Prostate gland (tissue), 2 donors: Measurements from ENCODE around the gene ST6GAL1.

Source experiments
- POLR2A ChIP-seq: fragments of 450-650 bp; IDR thresholded peaks from one replicate; pipeline ENCODE4 v1.6.1; 2016; ENCODE audit warnings: antibody characterized with exemption, mild to moderate bottlenecking
- POLR2AphosphoS5 ChIP-seq: sonication (generic); formaldehyde crosslinking; IDR thresholded peaks from one replicate; pipeline ENCODE4 v1.6.1; 2017; ENCODE audit warnings: antibody characterized with exemption
- TF ChIP-seq, protein P1 (sequence below), 4 experiments: fragments of 200-600 bp in 2 of 4; fragments of 450-650 bp in 2 of 4; sonication (generic) in 2 of 4; IDR thresholded peaks; 1 replicate in 3 of 4; 2 replicates in 1 of 4; pipeline ENCODE4 v1.5.1; 2016 to 2019; ENCODE audit warnings: antibody characterized with exemption in 4 of 4, mild to moderate bottlenecking in 2 of 4, moderate library complexity in 2 of 4

DNA sequence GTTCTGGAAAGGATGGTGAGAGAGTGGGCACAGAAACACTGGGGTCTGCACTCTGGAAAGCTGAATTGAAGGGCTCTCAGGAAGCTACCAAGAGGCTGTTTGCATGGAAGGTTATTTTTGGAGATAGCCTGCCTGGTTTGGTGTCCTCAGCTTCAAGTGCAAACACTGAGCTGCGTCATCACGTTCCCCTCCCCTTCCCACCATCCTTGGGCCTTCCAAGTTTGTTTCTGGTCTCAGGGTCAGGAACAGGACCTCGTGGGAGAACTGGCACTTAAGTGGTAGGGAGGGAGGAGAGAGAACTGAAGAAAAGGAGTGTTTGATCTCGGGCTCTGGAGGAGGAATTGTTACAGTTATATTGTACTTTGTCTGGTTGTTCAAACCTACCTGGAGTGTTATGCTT lies 10.6 kb downstream of the ST6GAL1 start:
- TF ChIP-seq, protein P1, sequence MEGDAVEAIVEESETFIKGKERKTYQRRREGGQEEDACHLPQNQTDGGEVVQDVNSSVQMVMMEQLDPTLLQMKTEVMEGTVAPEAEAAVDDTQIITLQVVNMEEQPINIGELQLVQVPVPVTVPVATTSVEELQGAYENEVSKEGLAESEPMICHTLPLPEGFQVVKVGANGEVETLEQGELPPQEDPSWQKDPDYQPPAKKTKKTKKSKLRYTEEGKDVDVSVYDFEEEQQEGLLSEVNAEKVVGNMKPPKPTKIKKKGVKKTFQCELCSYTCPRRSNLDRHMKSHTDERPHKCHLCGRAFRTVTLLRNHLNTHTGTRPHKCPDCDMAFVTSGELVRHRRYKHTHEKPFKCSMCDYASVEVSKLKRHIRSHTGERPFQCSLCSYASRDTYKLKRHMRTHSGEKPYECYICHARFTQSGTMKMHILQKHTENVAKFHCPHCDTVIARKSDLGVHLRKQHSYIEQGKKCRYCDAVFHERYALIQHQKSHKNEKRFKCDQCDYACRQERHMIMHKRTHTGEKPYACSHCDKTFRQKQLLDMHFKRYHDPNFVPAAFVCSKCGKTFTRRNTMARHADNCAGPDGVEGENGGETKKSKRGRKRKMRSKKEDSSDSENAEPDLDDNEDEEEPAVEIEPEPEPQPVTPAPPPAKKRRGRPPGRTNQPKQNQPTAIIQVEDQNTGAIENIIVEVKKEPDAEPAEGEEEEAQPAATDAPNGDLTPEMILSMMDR (IDR thresholded peaks at IDR 0.05), result no peak
- TF ChIP-seq POLR2AphosphoS5 (peak; percentile 46), POLR2A (no peak)
